Tibial nerve (tissue), 4 donors: ENCODE measurements around the gene UGDH.

Source experiments
- EP300 ChIP-seq, 2 donors: sonication (generic); formaldehyde crosslinking; IDR thresholded peaks; one replicate each; pipeline ENCODE4 v1.6.1; 2017; ENCODE audit warnings: antibody characterized with exemption in 2 of 2, mild to moderate bottlenecking in 1 of 2
- POLR2A ChIP-seq, 2 donors: fragments of 450-650 bp; IDR thresholded peaks; one replicate each; pipeline ENCODE4 v1.6.1; 2017; ENCODE audit warnings: antibody characterized with exemption in 2 of 2, mild to moderate bottlenecking in 2 of 2, moderate library complexity in 2 of 2
- TF ChIP-seq, protein P1 (sequence below), 5 experiments: fragments of 200-600 bp in 3 of 5; fragments of 450-650 bp in 2 of 5; sonication (generic) in 3 of 5; IDR thresholded peaks; one replicate each; pipeline ENCODE4 v1.5.1; 2016 to 2019; ENCODE audit warnings: antibody characterized with exemption in 5 of 5, mild to moderate bottlenecking in 3 of 5, moderate library complexity in 2 of 5

DNA sequence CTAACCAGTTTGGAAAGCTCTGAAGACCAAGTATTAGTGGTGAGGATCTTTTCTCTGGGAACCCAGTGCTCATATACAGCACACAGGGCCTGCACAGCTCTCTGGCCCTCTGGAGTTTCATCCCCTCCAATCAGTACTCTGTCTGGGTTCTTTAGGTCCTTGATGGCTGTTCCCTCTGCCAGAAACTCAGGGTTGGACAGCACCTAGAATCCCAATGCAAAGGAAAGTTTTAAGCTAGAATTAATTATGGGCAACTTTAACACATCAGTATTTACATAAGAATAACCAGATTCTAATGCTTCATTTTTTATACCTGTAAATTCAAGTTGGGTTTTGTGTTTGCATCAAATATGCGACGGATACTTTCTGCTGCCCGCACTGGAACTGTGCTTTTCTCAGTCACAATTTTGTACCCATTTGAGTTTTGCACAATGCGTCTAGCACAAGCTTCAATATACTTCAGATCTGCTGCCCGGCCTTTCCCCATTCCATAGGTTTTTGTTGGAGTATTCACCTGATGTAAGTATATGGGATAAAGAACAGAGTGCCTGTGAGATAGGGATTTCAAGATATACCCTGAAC lies 16.8 kb downstream of the UGDH start:
- TF ChIP-seq, protein P1, sequence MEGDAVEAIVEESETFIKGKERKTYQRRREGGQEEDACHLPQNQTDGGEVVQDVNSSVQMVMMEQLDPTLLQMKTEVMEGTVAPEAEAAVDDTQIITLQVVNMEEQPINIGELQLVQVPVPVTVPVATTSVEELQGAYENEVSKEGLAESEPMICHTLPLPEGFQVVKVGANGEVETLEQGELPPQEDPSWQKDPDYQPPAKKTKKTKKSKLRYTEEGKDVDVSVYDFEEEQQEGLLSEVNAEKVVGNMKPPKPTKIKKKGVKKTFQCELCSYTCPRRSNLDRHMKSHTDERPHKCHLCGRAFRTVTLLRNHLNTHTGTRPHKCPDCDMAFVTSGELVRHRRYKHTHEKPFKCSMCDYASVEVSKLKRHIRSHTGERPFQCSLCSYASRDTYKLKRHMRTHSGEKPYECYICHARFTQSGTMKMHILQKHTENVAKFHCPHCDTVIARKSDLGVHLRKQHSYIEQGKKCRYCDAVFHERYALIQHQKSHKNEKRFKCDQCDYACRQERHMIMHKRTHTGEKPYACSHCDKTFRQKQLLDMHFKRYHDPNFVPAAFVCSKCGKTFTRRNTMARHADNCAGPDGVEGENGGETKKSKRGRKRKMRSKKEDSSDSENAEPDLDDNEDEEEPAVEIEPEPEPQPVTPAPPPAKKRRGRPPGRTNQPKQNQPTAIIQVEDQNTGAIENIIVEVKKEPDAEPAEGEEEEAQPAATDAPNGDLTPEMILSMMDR (IDR thresholded peaks at IDR 0.05), result no peak
- TF ChIP-seq EP300 (IDR thresholded peaks at IDR 0.05) (no peak), POLR2A (IDR thresholded peaks at IDR 0.05) (no peak)
